SK-N-SH (cell line): Measurements from ENCODE around the gene TPST2. TPM values are rescaled to one million over a fixed set of nuclear protein-coding genes. Genes with fewer than 3 reads are reported as not detected.

ENCODE experiments used
- CTCF ChIA-PET: fragments of 300-600, 350-600 bp; formaldehyde crosslinking; extraction: SDS; loops from one replicate; lab custom pipeline; 2021; lab: Yijun Ruan, JAX
- POLR2A ChIA-PET: fragments of 350-600 bp; sonication (Branson Sonifier 250); formaldehyde crosslinking; extraction: SDS; loops from one replicate; lab custom pipeline; 2020; ENCODE audit warnings: antibody characterized with exemption, inconsistent platforms; lab: Yijun Ruan, JAX
- DNase-seq: peaks from one replicate; pipeline ENCODE4 v3.0.0; 2012
- H2AFZ ChIP-seq: fragments of 200-600 bp; sonication (generic); 2 replicates; pipeline ENCODE4 v1.8.1; 2016; ENCODE audit warnings: antibody characterized with exemption, mild to moderate bottlenecking, low read depth
- H3F3A ChIP-seq: fragments of 200-600 bp; sonication (generic); replicated peaks from 2 replicates; pipeline ENCODE3; 2016; ENCODE audit warnings: antibody characterized with exemption, mild to moderate bottlenecking; ENCODE audit not compliant: insufficient read depth
- H3K27ac ChIP-seq, 2 experiments: fragments of 200-500 bp in 1 of 2; fragments of 200-600 bp in 1 of 2; sonication (Bioruptor generic) in 1 of 2; sonication (generic), shearing (Covaris generic) in 1 of 2; 2 replicates each; pipeline versions ENCODE4 v1.5.1 to v1.6.1; 2014 to 2016; ENCODE audit warnings: low read depth in 2 of 2, inconsistent platforms in 1 of 2, low read length in 1 of 2, mild to moderate bottlenecking in 1 of 2, mixed read lengths in 1 of 2
- H3K27me3 ChIP-seq: fragments of 200-600 bp; sonication (generic), shearing (Covaris generic); 2 replicates; pipeline ENCODE4 v1.6.1; 2016; ENCODE audit warnings: mixed run types; ENCODE audit not compliant: insufficient read depth
- H3K36me3 ChIP-seq, 2 experiments: fragments of 200-500 bp in 1 of 2; fragments of 200-600 bp in 1 of 2; sonication (Bioruptor generic) in 1 of 2; sonication (generic) in 1 of 2; replicated peaks in 1 of 2; 2 replicates each; pipeline versions ENCODE3 to v1.5.1; 2014 to 2016; ENCODE audit warnings: low read length in 1 of 2, mild to moderate bottlenecking in 1 of 2; ENCODE audit not compliant: insufficient read depth in 2 of 2, control insufficient read depth in 1 of 2
- H3K4me1 ChIP-seq, 2 experiments: fragments of 200-500 bp in 1 of 2; fragments of 200-600 bp in 1 of 2; sonication (Bioruptor generic) in 1 of 2; sonication (generic), shearing (Covaris generic) in 1 of 2; 2 replicates each; pipeline versions ENCODE4 v1.5.1 to v1.6.1; 2014 to 2016; ENCODE audit warnings: low read depth in 1 of 2, low read length in 1 of 2, mixed run types in 1 of 2; ENCODE audit not compliant: insufficient read depth in 2 of 2, control insufficient read depth in 1 of 2
- H3K4me2 ChIP-seq: fragments of 200-600 bp; sonication (generic), shearing (Covaris generic); 2 replicates; pipeline ENCODE4 v1.6.1; 2017; ENCODE audit warnings: mixed run types
- H3K4me3 ChIP-seq, 2 experiments: fragments of 200-500 bp in 1 of 2; fragments of 200-600 bp in 1 of 2; sonication (Bioruptor generic) in 1 of 2; sonication (generic), shearing (Covaris generic) in 1 of 2; 2 replicates each; pipeline versions ENCODE4 v1.5.1 to v1.8.1; 2014 to 2016; ENCODE audit warnings: low read depth in 2 of 2, inconsistent platforms in 1 of 2, low read length in 1 of 2, mild to moderate bottlenecking in 1 of 2, mixed read lengths in 1 of 2, moderate library complexity in 1 of 2
- H3K79me2 ChIP-seq: fragments of 200-600 bp; sonication (generic); 2 replicates; pipeline ENCODE4 v1.8.1; 2017; ENCODE audit warnings: mild to moderate bottlenecking; ENCODE audit not compliant: insufficient read depth
- H3K9ac ChIP-seq: fragments of 200-600 bp; sonication (generic); 2 replicates; pipeline ENCODE4 v1.6.1; 2017; ENCODE audit warnings: mixed run types
- H3K9me2 ChIP-seq: fragments of 200-600 bp; sonication (generic); 2 replicates; pipeline ENCODE4 v1.6.1; 2017; ENCODE audit warnings: mixed run types
- H3K9me3 ChIP-seq: fragments of 200-600 bp; sonication (generic); 2 replicates; pipeline ENCODE4 v1.6.1; 2017; ENCODE audit warnings: mixed run types, mild to moderate bottlenecking, moderate library complexity
- H4K20me1 ChIP-seq: fragments of 200-600 bp; sonication (generic); 2 replicates; pipeline ENCODE4 v1.6.1; 2017; ENCODE audit warnings: mild to moderate bottlenecking, mixed run types; ENCODE audit not compliant: insufficient read depth
- CHD2 ChIP-seq: fragments of 150-350 bp; IDR thresholded peaks from 2 replicates; pipeline ENCODE4 v1.6.1; 2018; ENCODE audit warnings: low read length; ENCODE audit not compliant: partially characterized antibody
- ELF1 ChIP-seq: IDR thresholded peaks from 2 replicates; pipeline ENCODE4 v1.4.0; 2012
- EZH2phosphoT487 ChIP-seq: fragments of 200-600 bp; sonication (generic); IDR thresholded peaks from 2 replicates; pipeline ENCODE4 v1.6.1; 2017; ENCODE audit warnings: low read depth, mixed run types, mild to moderate bottlenecking, antibody characterized with exemption, moderate library complexity, borderline replicate concordance
- FOSL2 ChIP-seq: IDR thresholded peaks from 2 replicates; pipeline ENCODE4 v1.4.0; 2012; ENCODE audit warnings: low read depth, mild to moderate bottlenecking, moderate library complexity, borderline replicate concordance
- FOXJ3 ChIP-seq: sonication (generic); formaldehyde crosslinking; IDR thresholded peaks from 2 replicates; pipeline ENCODE4 v1.5.1; 2020; ENCODE audit warnings: mild to moderate bottlenecking, missing genetic modification reagents
- GATA2 ChIP-seq: sonication (generic); formaldehyde crosslinking; IDR thresholded peaks from 2 replicates; pipeline ENCODE4 v1.5.0; 2020; ENCODE audit warnings: mild to moderate bottlenecking, missing genetic modification reagents
- IRF3 ChIP-seq: fragments of 150-350 bp; IDR thresholded peaks from 2 replicates; pipeline ENCODE4 v1.6.1; 2016; ENCODE audit warnings: mild to moderate bottlenecking, low read depth, low read length
- MEF2A ChIP-seq: IDR thresholded peaks from 2 replicates; pipeline ENCODE4 v1.4.0; 2012; ENCODE audit warnings: low read depth, borderline replicate concordance
- MXI1 ChIP-seq: IDR thresholded peaks from 2 replicates; pipeline ENCODE4 v1.6.1; 2012; ENCODE audit warnings: mild to moderate bottlenecking, low read depth, low read length, improper control_type of control experiment
- NFIC ChIP-seq: IDR thresholded peaks from 2 replicates; pipeline ENCODE4 v1.4.0; 2012; ENCODE audit warnings: borderline replicate concordance
- POLR2AphosphoS5 ChIP-seq: IDR thresholded peaks from 2 replicates; pipeline ENCODE4 v1.6.1; 2012; ENCODE audit warnings: low read depth, low read length
- RCOR1 ChIP-seq: fragments of 150-350 bp; IDR thresholded peaks from 2 replicates; pipeline ENCODE4 v1.6.1; 2017; ENCODE audit warnings: antibody characterized with exemption, low read length
- SIN3A ChIP-seq: IDR thresholded peaks from 2 replicates; pipeline ENCODE4 v1.6.1; 2012; ENCODE audit warnings: low read depth, mild to moderate bottlenecking, low read length, moderate library complexity, borderline replicate concordance
- TAF1 ChIP-seq: IDR thresholded peaks from 2 replicates; pipeline ENCODE4 v1.6.1; 2012; ENCODE audit warnings: low read depth, mild to moderate bottlenecking, low read length, moderate library complexity, borderline replicate concordance
- TEAD4 ChIP-seq: IDR thresholded peaks from 2 replicates; pipeline ENCODE4 v1.4.0; 2012; ENCODE audit warnings: mild to moderate bottlenecking, borderline replicate concordance; ENCODE audit not compliant: insufficient read depth
- YY1 ChIP-seq: IDR thresholded peaks from 2 replicates; pipeline ENCODE4 v1.4.0; 2012; ENCODE audit warnings: low read depth, mild to moderate bottlenecking
- WGBS: methylation state at CpG from one replicate; pipeline ENCODE4 v1.1.6; 2017; ENCODE audit warnings: low lambda C conversion rate; 5-methylcytosine and 5-hydroxymethylcytosine counted together
- polyA plus RNA-seq, 3 experiments: library from polyadenylated mRNA; depleted of rRNA; stranded (reverse); fragments of >200 nt; gene quantifications; 2 replicates each; pipeline ENCODE4 v1.2.3, GENCODE V29; 2012
- TF ChIP-seq, protein P1 (sequence below): IDR thresholded peaks from 2 replicates; pipeline ENCODE4 v1.6.1; 2012; ENCODE audit warnings: mild to moderate bottlenecking, low read depth, low read length, moderate library complexity
- TF ChIP-seq, protein P2 (sequence below): IDR thresholded peaks from 2 replicates; pipeline ENCODE4 v1.4.0; 2012; ENCODE audit warnings: low read depth, borderline replicate concordance

The TPST2 gene
- polyA plus RNA-seq, 1 of the 3 experiments (the other 2 are of a cell fraction), result 58.4 TPM

DNA sequence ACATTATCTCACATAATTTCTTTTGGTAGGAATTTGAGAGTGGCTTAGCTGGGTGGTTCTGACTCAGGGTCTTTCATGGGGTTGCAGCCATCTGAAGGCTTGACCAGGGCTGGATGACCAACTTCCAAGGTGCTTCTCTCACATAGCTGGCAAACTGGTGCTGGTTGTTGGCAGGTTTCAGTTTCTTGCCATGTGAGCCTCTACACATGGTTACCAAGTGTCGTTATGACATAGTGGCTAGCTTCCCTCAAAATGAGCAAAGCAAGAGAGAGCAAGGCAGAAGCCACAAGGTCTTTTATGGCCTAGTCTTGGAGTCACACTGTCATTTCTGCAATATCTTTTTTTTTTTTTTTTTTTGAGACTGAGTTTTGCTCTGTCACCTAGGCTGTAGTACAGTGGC is 73.4 kb downstream of the TPST2 start:
- H4K20me1 ChIP-seq, result no peaks in the 10 kb centered on the region
- no peak overlapping the region for H3K9ac ChIP-seq
- TF ChIP-seq FOXJ3 (CRISPR knock-in tag), result no peak
- no peak for TF ChIP-seq TEAD4
- TF ChIP-seq EZH2phosphoT487, result no peak
- no peak for TF ChIP-seq YY1
- TF ChIP-seq MXI1, result no peak
- no peak for TF ChIP-seq FOSL2
- TF ChIP-seq NFIC, result no peak
- TF ChIP-seq RCOR1, result no peak
- TF ChIP-seq, protein P1, sequence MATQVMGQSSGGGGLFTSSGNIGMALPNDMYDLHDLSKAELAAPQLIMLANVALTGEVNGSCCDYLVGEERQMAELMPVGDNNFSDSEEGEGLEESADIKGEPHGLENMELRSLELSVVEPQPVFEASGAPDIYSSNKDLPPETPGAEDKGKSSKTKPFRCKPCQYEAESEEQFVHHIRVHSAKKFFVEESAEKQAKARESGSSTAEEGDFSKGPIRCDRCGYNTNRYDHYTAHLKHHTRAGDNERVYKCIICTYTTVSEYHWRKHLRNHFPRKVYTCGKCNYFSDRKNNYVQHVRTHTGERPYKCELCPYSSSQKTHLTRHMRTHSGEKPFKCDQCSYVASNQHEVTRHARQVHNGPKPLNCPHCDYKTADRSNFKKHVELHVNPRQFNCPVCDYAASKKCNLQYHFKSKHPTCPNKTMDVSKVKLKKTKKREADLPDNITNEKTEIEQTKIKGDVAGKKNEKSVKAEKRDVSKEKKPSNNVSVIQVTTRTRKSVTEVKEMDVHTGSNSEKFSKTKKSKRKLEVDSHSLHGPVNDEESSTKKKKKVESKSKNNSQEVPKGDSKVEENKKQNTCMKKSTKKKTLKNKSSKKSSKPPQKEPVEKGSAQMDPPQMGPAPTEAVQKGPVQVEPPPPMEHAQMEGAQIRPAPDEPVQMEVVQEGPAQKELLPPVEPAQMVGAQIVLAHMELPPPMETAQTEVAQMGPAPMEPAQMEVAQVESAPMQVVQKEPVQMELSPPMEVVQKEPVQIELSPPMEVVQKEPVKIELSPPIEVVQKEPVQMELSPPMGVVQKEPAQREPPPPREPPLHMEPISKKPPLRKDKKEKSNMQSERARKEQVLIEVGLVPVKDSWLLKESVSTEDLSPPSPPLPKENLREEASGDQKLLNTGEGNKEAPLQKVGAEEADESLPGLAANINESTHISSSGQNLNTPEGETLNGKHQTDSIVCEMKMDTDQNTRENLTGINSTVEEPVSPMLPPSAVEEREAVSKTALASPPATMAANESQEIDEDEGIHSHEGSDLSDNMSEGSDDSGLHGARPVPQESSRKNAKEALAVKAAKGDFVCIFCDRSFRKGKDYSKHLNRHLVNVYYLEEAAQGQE, result no peak
- no peak for TF ChIP-seq IRF3
- no peak for TF ChIP-seq TAF1
- no peak for TF ChIP-seq GATA2
- TF ChIP-seq, protein P2, sequence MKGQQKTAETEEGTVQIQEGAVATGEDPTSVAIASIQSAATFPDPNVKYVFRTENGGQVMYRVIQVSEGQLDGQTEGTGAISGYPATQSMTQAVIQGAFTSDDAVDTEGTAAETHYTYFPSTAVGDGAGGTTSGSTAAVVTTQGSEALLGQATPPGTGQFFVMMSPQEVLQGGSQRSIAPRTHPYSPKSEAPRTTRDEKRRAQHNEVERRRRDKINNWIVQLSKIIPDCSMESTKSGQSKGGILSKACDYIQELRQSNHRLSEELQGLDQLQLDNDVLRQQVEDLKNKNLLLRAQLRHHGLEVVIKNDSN, result no peak
- TF ChIP-seq SIN3A, result no peak
- TF ChIP-seq ELF1, result no peak
- no peak for TF ChIP-seq MEF2A
- TF ChIP-seq POLR2AphosphoS5, result no peak
- TF ChIP-seq CHD2, result no peak
- TF ChIP-seq, all 33 proteins: peak for 0
- no peak overlapping the region for H3K27ac ChIP-seq
- H3K4me1 ChIP-seq, result peaks cover 12% of the 10 kb centered on the region in 2 experiments; a peak in 3 of 4 replicates
- ChIA-PET POLR2A (no interaction called here), CTCF (interaction anchor here (1.0 kb wide), 1 partner anchor 152 kb away, joined by 3 read pairs; no protein-coding TSS in a partner anchor)
- no peaks in the 10 kb centered on the region for H3F3A ChIP-seq
- no peak overlapping the region for H2AFZ ChIP-seq
- no peak for DNase-seq
- H3K4me3 ChIP-seq, result no peak overlapping the region
- WGBS, result 100% methylated on average over 1 of the region's 1 CpG
- H3K79me2 ChIP-seq, result peaks cover 32% of the 10 kb centered on the region
- no peaks in the 10 kb centered on the region for H3K36me3 ChIP-seq
- no peak overlapping the region for H3K4me2 ChIP-seq
- no peaks in the 10 kb centered on the region for H3K27me3 ChIP-seq
- H3K9me2 ChIP-seq, result no peaks in the 10 kb centered on the region
- no peaks in the 10 kb centered on the region for H3K9me3 ChIP-seq
